Liver (tissue), 9 donors: ENCODE data around the gene UNC5CL. TPM values are rescaled to one million over a fixed set of nuclear protein-coding genes. Genes with fewer than 3 reads are reported as not detected.

Experiments
- DNase-seq: peaks from one replicate; pipeline ENCODE4 v3.0.0-alpha.2; 2017; ENCODE audit warnings: low spot score
- H3K27ac ChIP-seq, 2 donors: one replicate each; pipeline ENCODE4 v1.7.0; 2013; ENCODE audit warnings: inconsistent platforms in 2 of 2, low read length in 2 of 2, control low read depth in 1 of 2, low read depth in 1 of 2, mild to moderate bottlenecking in 1 of 2
- H3K27me3 ChIP-seq, 4 donors: one replicate each; pipeline versions ENCODE4 v1.6.1 to v1.7.0; 2013; ENCODE audit warnings: low read length in 3 of 4, inconsistent platforms in 1 of 4, mild to moderate bottlenecking in 1 of 4, moderate library complexity in 1 of 4; ENCODE audit not compliant: control insufficient read depth in 4 of 4, insufficient read depth in 4 of 4
- H3K36me3 ChIP-seq, 4 donors: one replicate each; pipeline versions ENCODE4 v1.6.1 to v1.7.0; 2013; ENCODE audit warnings: low read length in 3 of 4, mild to moderate bottlenecking in 3 of 4, low read depth in 1 of 4, moderate library complexity in 1 of 4; ENCODE audit not compliant: control insufficient read depth in 4 of 4, insufficient read depth in 3 of 4
- H3K4me1 ChIP-seq, 4 donors: one replicate each; pipeline versions ENCODE4 v1.6.1 to v1.7.0; 2013; ENCODE audit warnings: low read length in 3 of 4, mild to moderate bottlenecking in 3 of 4, moderate library complexity in 1 of 4; ENCODE audit not compliant: control insufficient read depth in 4 of 4, insufficient read depth in 4 of 4
- H3K4me3 ChIP-seq, 3 donors: one replicate each; pipeline versions ENCODE4 v1.6.1 to v1.7.0; 2013; ENCODE audit warnings: low read length in 3 of 3, control low read depth in 1 of 3, low read depth in 1 of 3, mild to moderate bottlenecking in 1 of 3
- H3K9ac ChIP-seq, 2 donors: one replicate each; pipeline ENCODE4 v1.7.0; 2013; ENCODE audit warnings: low read length in 2 of 2, mild to moderate bottlenecking in 2 of 2, moderate library complexity in 2 of 2, control low read depth in 1 of 2, low read depth in 1 of 2
- H3K9me3 ChIP-seq, 4 donors: one replicate each; pipeline versions ENCODE4 v1.6.1 to v1.7.0; 2013; ENCODE audit warnings: low read length in 3 of 4; ENCODE audit not compliant: control insufficient read depth in 4 of 4
- ATF3 ChIP-seq: IDR thresholded peaks from 2 replicates; pipeline ENCODE4 v1.6.1; 2016; ENCODE audit warnings: antibody characterized with exemption
- CTCF ChIP-seq: fragments of 150-350 bp; IDR thresholded peaks from 2 replicates; pipeline ENCODE4 v1.5.1; 2017; ENCODE audit warnings: improper control_type of control experiment, low read depth, low read length; ENCODE audit not compliant: missing input control
- EGR1 ChIP-seq, 2 donors: IDR thresholded peaks; 2 replicates each; pipeline ENCODE4 v1.6.1; 2016 to 2018; ENCODE audit warnings: antibody characterized with exemption in 2 of 2, low read depth in 2 of 2
- FOXA1 ChIP-seq: IDR thresholded peaks from 2 replicates; pipeline ENCODE4 v1.6.1; 2016; ENCODE audit warnings: antibody characterized with exemption
- FOXA2 ChIP-seq: IDR thresholded peaks from 2 replicates; pipeline ENCODE4 v1.6.1; 2016; ENCODE audit warnings: antibody characterized with exemption
- GABPA ChIP-seq, 2 donors: IDR thresholded peaks in 1 of 2; conservative IDR thresholded peaks in 1 of 2; 2 replicates each; pipeline ENCODE4 v1.6.1; 2016; ENCODE audit warnings: antibody characterized with exemption in 2 of 2, mild to moderate bottlenecking in 1 of 2, moderate library complexity in 1 of 2
- HNF4A ChIP-seq, 2 donors: conservative IDR thresholded peaks; 2 replicates each; pipeline ENCODE4 v1.6.1; 2016; ENCODE audit warnings: antibody characterized with exemption in 2 of 2, mild to moderate bottlenecking in 2 of 2
- HNF4G ChIP-seq: IDR thresholded peaks from 2 replicates; pipeline ENCODE4 v1.6.1; 2016; ENCODE audit warnings: antibody characterized with exemption
- JUND ChIP-seq, 2 donors: IDR thresholded peaks; 2 replicates each; pipeline ENCODE4 v1.6.1; 2016; ENCODE audit warnings: antibody characterized with exemption in 2 of 2
- MAX ChIP-seq: IDR thresholded peaks from 2 replicates; pipeline ENCODE4 v1.6.1; 2016; ENCODE audit warnings: antibody characterized with exemption
- NR2F2 ChIP-seq: IDR thresholded peaks from 2 replicates; pipeline ENCODE4 v1.6.1; 2016; ENCODE audit warnings: antibody characterized with exemption
- RAD21 ChIP-seq, 2 donors: IDR thresholded peaks; 2 replicates each; pipeline ENCODE4 v1.6.1; 2016; ENCODE audit warnings: antibody characterized with exemption in 2 of 2, mild to moderate bottlenecking in 2 of 2
- REST ChIP-seq: IDR thresholded peaks from 2 replicates; pipeline ENCODE4 v1.6.1; 2016; ENCODE audit warnings: antibody characterized with exemption, mild to moderate bottlenecking
- RXRA ChIP-seq, 2 donors: IDR thresholded peaks; 2 replicates each; pipeline ENCODE4 v1.6.1; 2017 to 2018; ENCODE audit warnings: antibody characterized with exemption in 2 of 2, mild to moderate bottlenecking in 1 of 2
- SP1 ChIP-seq: IDR thresholded peaks from 2 replicates; pipeline ENCODE4 v1.6.1; 2018; ENCODE audit warnings: antibody characterized with exemption, mild to moderate bottlenecking
- TAF1 ChIP-seq: conservative IDR thresholded peaks from 2 replicates; pipeline ENCODE4 v1.6.1; 2016; ENCODE audit warnings: antibody characterized with exemption, mild to moderate bottlenecking
- YY1 ChIP-seq: IDR thresholded peaks from 2 replicates; pipeline ENCODE4 v1.6.1; 2016; ENCODE audit warnings: antibody characterized with exemption, mild to moderate bottlenecking
- ZBTB33 ChIP-seq: IDR thresholded peaks from 2 replicates; pipeline ENCODE4 v1.6.1; 2016; ENCODE audit warnings: antibody characterized with exemption
- WGBS: extraction: QIAGEN DNeasy Blood & Tissue Kit; methylation state at CpG from one replicate; pipeline ENCODE4 v1.1.7; 2013; 5-methylcytosine and 5-hydroxymethylcytosine counted together
- polyA plus RNA-seq, 2 donors: library from polyadenylated mRNA; stranded (reverse) in 1 of 2; unstranded in 1 of 2; fragments of 200-250 nt in 1 of 2; fragments of >200 nt in 1 of 2; fragmentation: Nextera tagmentation in 1 of 2; extraction: Ambion mirVana in 1 of 2; gene quantifications; one replicate each; pipeline versions ENCODE4 v1.2.1 to v1.2.3, GENCODE V29; 2013 to 2015
- total RNA-seq, 2 donors: library from RNA; depleted of rRNA; stranded (reverse); fragments of >200 nt; gene quantifications; one replicate each; pipeline ENCODE4 v1.2.3, GENCODE V29; 2014
- donor health status: healthy.
- donor health status: healthy.
- donor health status: healthy.
- donor health status: healthy.
- donor health status: healthy.

UNC5CL gene
- total and polyA plus RNA-seq, 4 donors: 4.7 to 41.9 (median 17.2) TPM

GRCh38 chr6:41000248-41000647, 38.8 kb downstream of the UNC5CL start:
- Histone ChIP-seq H3K4me3 (no peak overlapping the region), H3K4me1 (peaks cover 2 to 14% (median 11%) of the 10 kb centered on the region in 4 donors), H3K27ac (no peak overlapping the region), H3K9me3 (no peaks in the 10 kb centered on the region), H3K27me3 (no peaks in the 10 kb centered on the region), H3K9ac (no peak overlapping the region), H3K36me3 (no peaks in the 10 kb centered on the region)
- no peak for DNase-seq
- WGBS: 83% methylated on average over 4 of the region's 4 CpGs
- TF ChIP-seq YY1 (no peak), FOXA1 (no peak), JUND (IDR thresholded peaks at IDR 0.05) (no peak), SP1 (no peak), ZBTB33 (no peak), NR2F2 (no peak), RAD21 (IDR thresholded peaks at IDR 0.05) (no peak), RXRA (IDR thresholded peaks at IDR 0.05) (no peak), GABPA (IDR thresholded peaks at IDR 0.05 in 1 of 2, conservative IDR thresholded peaks at IDR 0.05 in 1 of 2) (no peak), ATF3 (no peak), CTCF (no peak), EGR1 (IDR thresholded peaks at IDR 0.05; ENCODE audit: low read depth in 2 of 2) (no peak), REST (no peak), TAF1 (no peak), HNF4A (conservative IDR thresholded peaks at IDR 0.05) (no peak), HNF4G (no peak), MAX (no peak)

- no peak overlapping the region for H3K4me3 ChIP-seq
- no peak for DNase-seq
- H3K9me3 ChIP-seq: no peaks in the 10 kb centered on the region
- 42% methylated on average over 3 of the region's 3 CpGs for WGBS
- H3K36me3 ChIP-seq: no peaks in the 10 kb centered on the region
- H3K4me1 ChIP-seq: peaks cover 2 to 14% (median 11%) of the 10 kb centered on the region in 4 donors
- no peak overlapping the region for H3K27ac ChIP-seq
- H3K27me3 ChIP-seq: no peaks in the 10 kb centered on the region
- no peak overlapping the region for H3K9ac ChIP-seq
- TF ChIP-seq GABPA (IDR thresholded peaks at IDR 0.05 in 1 of 2, conservative IDR thresholded peaks at IDR 0.05 in 1 of 2) (no peak), HNF4A (conservative IDR thresholded peaks at IDR 0.05) (peak; percentile 31 to 66), FOXA1 (no peak), SP1 (no peak), EGR1 (IDR thresholded peaks at IDR 0.05; ENCODE audit: low read depth in 2 of 2) (no peak), JUND (IDR thresholded peaks at IDR 0.05) (no peak), HNF4G (no peak), REST (no peak), RXRA (IDR thresholded peaks at IDR 0.05) (peak; percentile 33 to 35), MAX (no peak), FOXA2 (no peak), ATF3 (no peak)
Measured at GRCh38 chr6:40999569-40999968, 39.5 kb downstream of the UNC5CL start.
